ENCODE data around the gene OAS3. TPM values are rescaled to one million over a fixed set of nuclear protein-coding genes. Genes with fewer than 3 reads are reported as not detected.

The OAS3 gene
- total RNA-seq, 4 donors from 2014 or later = 7.3 to 24.9 (median 14.3) TPM

- TF ChIP-seq CTCF (IDR thresholded peaks at IDR 0.05; ENCODE audit: low read depth) = no peak
Observed at GRCh38 chr12:113000433-113000832, 62.2 kb downstream of the OAS3 start.

- no peak for TF ChIP-seq CTCF (IDR thresholded peaks at IDR 0.05; ENCODE audit: low read depth)
Observed at GRCh38 chr12:113002155-113002554, 63.9 kb downstream of the OAS3 start.

- TF ChIP-seq CTCF (IDR thresholded peaks at IDR 0.05; ENCODE audit: low read depth) = no peak
Observed at GRCh38 chr12:113002676-113003075, 64.4 kb downstream of the OAS3 start.

GRCh38 chr12:113003636-113004035 is 65.4 kb downstream of the OAS3 start:
- no peak for TF ChIP-seq CTCF (IDR thresholded peaks at IDR 0.05; ENCODE audit: low read depth)

GRCh38 chr12:113005762-113006161 is 67.5 kb downstream of the OAS3 start:
- TF ChIP-seq CTCF (IDR thresholded peaks at IDR 0.05; ENCODE audit: low read depth) = no peak

DNA sequence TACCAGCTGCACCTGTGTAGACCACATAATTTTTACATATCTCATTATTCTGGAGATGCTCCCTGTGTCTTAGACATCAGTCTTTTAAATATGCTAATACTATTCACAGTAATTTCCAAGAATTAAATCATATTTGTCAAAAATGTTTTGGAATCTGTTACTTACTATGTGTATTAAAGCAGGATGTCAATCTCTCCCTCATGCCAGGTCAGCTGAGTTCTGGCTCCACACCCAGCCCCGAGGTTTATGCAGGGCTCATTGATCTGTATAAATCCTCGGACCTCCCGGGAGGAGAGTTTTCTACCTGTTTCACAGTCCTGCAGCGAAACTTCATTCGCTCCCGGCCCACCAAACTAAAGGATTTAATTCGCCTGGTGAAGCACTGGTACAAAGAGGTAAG is 67.9 kb downstream of the OAS3 start:
- no peak for TF ChIP-seq CTCF (IDR thresholded peaks at IDR 0.05; ENCODE audit: low read depth)

DNA sequence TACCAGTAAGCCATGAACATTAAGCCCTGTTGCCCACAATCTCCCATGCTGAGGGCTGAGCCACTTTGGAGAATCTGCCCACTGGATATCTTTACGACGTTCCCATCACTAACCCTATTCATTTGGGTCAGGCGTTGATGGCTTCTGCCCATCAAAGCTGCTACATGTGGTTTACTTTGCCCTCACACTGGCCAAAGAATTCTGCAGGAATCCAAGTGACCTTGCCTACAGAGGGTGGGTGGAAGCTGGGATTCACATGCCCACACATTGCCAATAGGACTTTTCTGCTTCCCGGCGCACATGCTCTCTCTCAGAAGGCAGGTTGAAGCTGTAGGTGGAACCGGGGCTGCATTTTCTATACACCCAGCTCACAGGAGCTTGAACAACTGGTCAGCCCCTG is 68.4 kb downstream of the OAS3 start:
- TF ChIP-seq CTCF (IDR thresholded peaks at IDR 0.05; ENCODE audit: low read depth) = no peak
